GM21528 (cell line): ENCODE results near the gene MTMR3.
"Not testable (repeated sequence)": the region's sequence is repeated elsewhere in the genome, so short reads cannot be mapped to it uniquely, and the experiment has no call there.

Source experiments
- ATAC-seq: cut with Tn5 transposase; IDR thresholded peaks from one replicate; pipeline ENCODE4 v1.9.1; 2021; ENCODE audit warnings: mild to moderate bottlenecking, moderate library complexity; ENCODE audit not compliant: unreplicated experiment, low FRiP score

MTMR3 gene

GRCh38 chr22:30044881-30045493, 162.0 kb downstream of the MTMR3 start:
- no peak for ATAC-seq

GRCh38 chr22:30045494-30045887, 162.5 kb downstream of the MTMR3 start:
- no peak for ATAC-seq

GRCh38 chr22:30045901-30046715, 163.1 kb downstream of the MTMR3 start:
- no peak for ATAC-seq

GRCh38 chr22:30046716-30047363, 163.9 kb downstream of the MTMR3 start:
- ATAC-seq: no peak

- ATAC-seq: no peak
Measured at GRCh38 chr22:30047364-30047738, 164.4 kb downstream of the MTMR3 start.

GRCh38 chr22:30048681-30049080, 165.7 kb downstream of the MTMR3 start:
- ATAC-seq: no peak

- no peak for ATAC-seq
Measured at GRCh38 chr22:30054067-30054763, 171.2 kb downstream of the MTMR3 start.

GRCh38 chr22:30054764-30055069, 171.7 kb downstream of the MTMR3 start:
- no peak for ATAC-seq

- ATAC-seq: no peak
Measured at GRCh38 chr22:30056015-30056414, 173.0 kb downstream of the MTMR3 start.

- no peak for ATAC-seq
Measured at GRCh38 chr22:30057375-30057774, 174.4 kb downstream of the MTMR3 start.

GRCh38 chr22:30059346-30060020, 176.5 kb downstream of the MTMR3 start:
- ATAC-seq: not testable (repeated sequence)

- not testable (repeated sequence) for ATAC-seq
Measured at GRCh38 chr22:30061094-30061493, 178.1 kb downstream of the MTMR3 start.

GRCh38 chr22:30062259-30062658, 179.3 kb downstream of the MTMR3 start:
- no peak for ATAC-seq

GRCh38 chr22:30062950-30063349, 180.0 kb downstream of the MTMR3 start:
- ATAC-seq: no peak

- no peak for ATAC-seq
Measured at GRCh38 chr22:30064172-30064571, 181.2 kb downstream of the MTMR3 start.

- ATAC-seq: no peak
Measured at GRCh38 chr22:30073743-30074142, 190.8 kb downstream of the MTMR3 start.

- no peak for ATAC-seq
Measured at GRCh38 chr22:30074147-30074546, 191.2 kb downstream of the MTMR3 start.

- no peak for ATAC-seq
Measured at GRCh38 chr22:30074994-30075393, 192.0 kb downstream of the MTMR3 start.

- ATAC-seq: no peak
Measured at GRCh38 chr22:30077279-30077880, 194.4 kb downstream of the MTMR3 start.
